GM20431 (cell line): ENCODE results near the gene SCUBE2.
"Not testable (repeated sequence)": the region's sequence is repeated elsewhere in the genome, so short reads cannot be mapped to it uniquely, and the experiment has no call there.

Source experiments
- in situ Hi-C: fragments of 300-500 bp; cut with MseI, MboI; formaldehyde crosslinking; loops from one replicate; pipeline ENCODE4 v1.15.0; 2020; ENCODE audit warnings: low sequenced_read_pairs; ENCODE audit not compliant: unreplicated experiment

SCUBE2 gene

GRCh38 chr11:8986772-8987171 is 104.6 kb downstream of the SCUBE2 start:
- in situ Hi-C loops, result not testable (repeated sequence)

DNA sequence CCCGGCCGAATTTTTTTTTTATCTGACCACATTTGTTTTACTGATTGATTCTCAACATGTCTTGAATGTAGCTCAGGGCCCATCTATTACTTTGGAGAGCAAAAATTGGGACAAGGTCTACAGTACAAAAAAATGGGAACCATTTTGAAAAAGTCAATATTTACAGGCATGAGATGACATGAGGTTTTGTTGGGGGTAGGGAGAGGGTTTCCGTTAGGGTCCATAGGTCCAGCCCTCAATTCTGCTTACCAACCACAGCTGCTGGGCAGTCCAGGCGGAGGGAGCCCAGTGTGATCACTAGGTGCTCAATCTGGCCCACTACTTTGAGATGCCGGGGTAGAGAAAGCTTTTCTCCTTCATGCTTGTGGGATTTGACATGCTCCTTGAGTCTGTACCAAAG is 105.9 kb downstream of the SCUBE2 start:
- in situ Hi-C loops, result no loop called here

- in situ Hi-C loops, result no loop called here
These were observed 107.8 kb downstream of the SCUBE2 start for GRCh38 chr11:8983552-8983951.

DNA sequence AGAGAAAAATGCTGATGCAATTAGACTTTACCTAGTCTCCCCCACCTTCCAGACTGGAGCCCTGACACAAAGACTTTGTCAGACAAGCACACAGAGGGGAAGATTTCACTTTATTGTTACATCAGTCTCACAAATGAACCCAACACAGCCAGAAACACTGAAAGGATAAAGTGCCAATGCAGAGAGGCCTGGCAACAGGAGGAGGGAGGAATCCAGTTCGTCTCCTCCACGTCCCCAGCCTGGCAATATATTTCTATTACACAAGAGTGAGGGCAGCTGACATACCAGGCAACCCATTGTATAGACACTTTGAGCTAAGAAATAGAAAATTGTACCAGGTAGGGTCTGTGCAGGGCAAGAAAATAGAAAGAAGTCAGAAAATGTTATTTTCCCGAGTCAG is 110.9 kb downstream of the SCUBE2 start:
- in situ Hi-C loops, result no loop called here

DNA sequence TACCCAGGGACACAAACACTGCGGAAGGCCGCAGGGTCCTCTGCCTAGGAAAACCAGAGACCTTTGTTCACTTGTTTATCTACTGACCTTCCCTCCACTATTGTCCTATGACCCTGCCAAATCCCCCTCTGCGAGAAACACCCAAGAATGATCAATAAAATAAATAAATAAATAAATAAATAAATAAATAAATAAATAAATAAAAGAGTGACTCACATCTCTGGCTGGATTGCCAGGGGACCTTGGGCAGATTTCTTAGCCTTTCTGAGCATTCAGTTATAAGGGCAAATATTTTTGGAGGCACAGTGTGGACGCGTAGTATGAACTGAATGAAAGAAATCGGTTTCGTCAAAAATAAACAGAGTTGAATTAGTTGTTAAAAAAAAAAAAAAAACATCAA is 112.0 kb downstream of the SCUBE2 start:
- in situ Hi-C loops, result not testable (repeated sequence)

DNA sequence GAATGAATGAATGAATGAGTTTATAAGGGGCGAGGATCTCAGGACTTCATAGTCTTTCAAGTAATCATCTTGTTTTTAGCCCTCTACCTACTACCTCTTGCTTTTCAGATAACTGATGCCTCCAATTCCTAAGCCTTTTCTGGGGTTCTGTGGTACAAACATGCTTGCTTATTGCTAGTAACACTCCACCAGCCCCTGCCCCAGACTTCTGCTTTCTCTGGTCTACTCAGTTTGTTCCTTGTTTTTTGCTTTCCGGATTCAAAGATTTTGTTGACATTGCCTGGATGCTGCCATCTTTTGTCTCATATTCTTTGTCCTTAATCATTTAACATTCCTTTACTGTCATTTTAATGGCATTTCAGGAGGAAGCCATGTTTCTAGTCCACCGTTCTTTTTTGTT is 118.3 kb downstream of the SCUBE2 start:
- in situ Hi-C loops, result no loop called here

DNA sequence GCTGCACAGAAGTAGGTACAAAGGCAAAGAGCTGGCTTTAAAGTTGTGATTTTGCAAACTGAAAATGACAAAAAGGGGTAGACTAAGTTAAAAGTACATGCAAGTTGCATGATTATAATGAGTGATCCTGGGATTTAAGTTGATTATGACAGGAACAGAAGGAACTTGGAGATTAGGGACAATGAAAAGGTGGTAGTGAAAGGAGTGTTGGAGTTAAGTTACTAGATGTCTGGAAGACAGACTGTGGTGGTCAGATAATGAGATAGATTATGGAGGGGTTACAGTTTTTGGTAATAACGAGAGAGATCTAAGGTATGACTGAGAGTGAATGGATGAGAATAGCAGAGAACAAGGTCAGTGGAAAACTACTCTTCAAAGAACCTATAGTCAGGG is 119.5 kb downstream of the SCUBE2 start:
- in situ Hi-C loops, result no loop called here

GRCh38 chr11:8971196-8971923 is 120.0 kb downstream of the SCUBE2 start:
- in situ Hi-C loops, result no loop called here
